PC-9 (cell line): ENCODE results near the gene CCDC15. TPM values are rescaled to one million over a fixed set of nuclear protein-coding genes. Genes with fewer than 3 reads are reported as not detected.

Experiments
- BruUV-seq: library from RNA; stranded (reverse); fragments of 400-500 nt; replicated peaks from 2 replicates; lab custom pipeline; 2021; lab: Mats Ljungman, UMichigan
- CTCF ChIA-PET: fragments of 300-600 bp; sonication (Branson Sonifier 250); formaldehyde crosslinking; loops from one replicate; lab custom pipeline; 2022; ENCODE audit warnings: antibody characterized with exemption; lab: Charles Lee
- POLR2A ChIA-PET: fragments of 300-600 bp; sonication (Branson Sonifier 250); formaldehyde crosslinking; loops from one replicate; lab custom pipeline; 2022; ENCODE audit warnings: antibody characterized with exemption; ENCODE audit not compliant: unreplicated experiment; lab: Charles Lee
- DNase-seq, 2 experiments: peaks; one replicate each; pipeline versions ENCODE4 v3.0.0 to v3.0.0-alpha.2; 2015 to 2022; ENCODE audit warnings: mixed read lengths in 1 of 2
- H2AFZ ChIP-seq: fragments of 200-600 bp; sonication (generic); 2 replicates; pipeline ENCODE4 v1.8.1; 2017; ENCODE audit warnings: antibody characterized with exemption
- H3F3A ChIP-seq: fragments of 200-600 bp; sonication (generic); 2 replicates; pipeline ENCODE4 v1.8.1; 2017; ENCODE audit warnings: antibody characterized with exemption, mild to moderate bottlenecking, low read depth; ENCODE audit not compliant: insufficient read depth
- H3K27ac ChIP-seq: fragments of 200-600 bp; sonication (generic); 2 replicates; pipeline ENCODE4 v1.6.1; 2016; ENCODE audit warnings: mixed run types
- H3K27me3 ChIP-seq: fragments of 200-600 bp; sonication (generic); 2 replicates; pipeline ENCODE4 v1.6.1; 2016; ENCODE audit warnings: low read depth, mixed run types; ENCODE audit not compliant: insufficient read depth
- H3K36me3 ChIP-seq: fragments of 200-600 bp; sonication (generic); 2 replicates; pipeline ENCODE4 v1.6.1; 2016; ENCODE audit warnings: low read depth, mixed run types
- H3K4me1 ChIP-seq: fragments of 200-600 bp; sonication (generic); replicated peaks from 2 replicates; pipeline ENCODE4 v1.6.1; 2016; ENCODE audit warnings: mixed run types; ENCODE audit not compliant: insufficient read depth
- H3K4me2 ChIP-seq: fragments of 200-600 bp; sonication (generic); 2 replicates; pipeline ENCODE4 v1.6.1; 2017; ENCODE audit warnings: mixed run types
- H3K4me3 ChIP-seq: fragments of 200-600 bp; sonication (generic); 2 replicates; pipeline ENCODE4 v1.6.1; 2016; ENCODE audit warnings: mixed run types
- H3K79me2 ChIP-seq: fragments of 200-600 bp; sonication (generic); 2 replicates; pipeline ENCODE4 v1.6.1; 2017; ENCODE audit warnings: low read depth, mixed run types
- H3K9me2 ChIP-seq: fragments of 200-600 bp; sonication (generic); 2 replicates; pipeline ENCODE4 v1.8.1; 2017; ENCODE audit warnings: mild to moderate bottlenecking; ENCODE audit not compliant: insufficient read depth
- H3K9me3 ChIP-seq: fragments of 200-600 bp; sonication (generic); 2 replicates; pipeline ENCODE4 v1.8.1; 2016; ENCODE audit warnings: low read depth; ENCODE audit not compliant: insufficient read depth
- H4K20me1 ChIP-seq: fragments of 200-600 bp; sonication (generic); 2 replicates; pipeline ENCODE4 v1.8.1; 2017; ENCODE audit not compliant: insufficient read depth
- EZH2 ChIP-seq: fragments of 200-600 bp; sonication (generic); IDR thresholded peaks from 2 replicates; pipeline ENCODE4 v1.8.0; 2017; ENCODE audit warnings: antibody characterized with exemption, low read depth
- intact Hi-C: fragments of 100-400 bp; cut with micrococcal nuclease; formaldehyde crosslinking; loops from one replicate; pipeline ENCODE4 v1.10.0; 2022; ENCODE audit not compliant: unreplicated experiment
- total RNA-seq: library from RNA; stranded (reverse); gene quantifications from 2 replicates; pipeline ENCODE4 v1.2.3, GENCODE V29; 2021
- TF ChIP-seq, protein P1 (sequence below): fragments of 200-600 bp; sonication (generic); conservative IDR thresholded peaks from 2 replicates; pipeline ENCODE4 v1.6.1; 2017; ENCODE audit warnings: mixed run types, antibody characterized with exemption, mild to moderate bottlenecking, moderate library complexity

The CCDC15 gene
- total RNA-seq, 1 experiment from 2014 or later: 2.7 TPM

DNA sequence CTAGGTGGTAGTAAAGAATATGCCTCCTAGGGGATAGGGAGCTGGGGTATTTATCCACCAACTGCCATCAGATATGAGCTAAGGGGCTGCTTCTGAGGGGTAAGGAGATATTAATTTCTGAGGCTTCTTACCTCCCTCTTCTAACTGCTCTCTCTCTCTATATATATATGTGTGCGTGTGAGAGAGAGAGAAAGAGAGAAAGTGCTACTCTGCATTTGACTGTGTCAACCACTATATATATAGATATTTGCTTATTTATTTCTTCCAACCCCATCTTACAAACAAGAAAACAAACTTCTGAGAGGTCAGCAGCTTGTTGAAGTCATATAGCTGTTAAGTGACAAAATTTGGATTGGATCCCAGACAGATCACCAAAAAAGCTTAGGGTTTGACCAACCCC, 12.3 kb upstream of the CCDC15 start:
- no peaks in the 10 kb centered on the region for H4K20me1 ChIP-seq
- no peak overlapping the region for H3K27ac ChIP-seq
- H3K4me3 ChIP-seq: no peak overlapping the region
- H3F3A ChIP-seq: no peaks in the 10 kb centered on the region
- no TSS peak for BruUV-seq
- TF ChIP-seq EZH2: no peak
- TF ChIP-seq, protein P1, sequence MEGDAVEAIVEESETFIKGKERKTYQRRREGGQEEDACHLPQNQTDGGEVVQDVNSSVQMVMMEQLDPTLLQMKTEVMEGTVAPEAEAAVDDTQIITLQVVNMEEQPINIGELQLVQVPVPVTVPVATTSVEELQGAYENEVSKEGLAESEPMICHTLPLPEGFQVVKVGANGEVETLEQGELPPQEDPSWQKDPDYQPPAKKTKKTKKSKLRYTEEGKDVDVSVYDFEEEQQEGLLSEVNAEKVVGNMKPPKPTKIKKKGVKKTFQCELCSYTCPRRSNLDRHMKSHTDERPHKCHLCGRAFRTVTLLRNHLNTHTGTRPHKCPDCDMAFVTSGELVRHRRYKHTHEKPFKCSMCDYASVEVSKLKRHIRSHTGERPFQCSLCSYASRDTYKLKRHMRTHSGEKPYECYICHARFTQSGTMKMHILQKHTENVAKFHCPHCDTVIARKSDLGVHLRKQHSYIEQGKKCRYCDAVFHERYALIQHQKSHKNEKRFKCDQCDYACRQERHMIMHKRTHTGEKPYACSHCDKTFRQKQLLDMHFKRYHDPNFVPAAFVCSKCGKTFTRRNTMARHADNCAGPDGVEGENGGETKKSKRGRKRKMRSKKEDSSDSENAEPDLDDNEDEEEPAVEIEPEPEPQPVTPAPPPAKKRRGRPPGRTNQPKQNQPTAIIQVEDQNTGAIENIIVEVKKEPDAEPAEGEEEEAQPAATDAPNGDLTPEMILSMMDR: no peak
- POLR2A ChIA-PET: interaction anchor here (0.7 kb wide), 1 partner anchor 12 kb away, joined by 3 read pairs; no protein-coding TSS in a partner anchor
- no peaks in the 10 kb centered on the region for H3K79me2 ChIP-seq
- H3K4me1 ChIP-seq: 0 out of 2 replicates have a peak, but pooled peaks cover under 1% of the 10 kb centered on the region
- no peaks in the 10 kb centered on the region for H3K9me2 ChIP-seq
- H3K27me3 ChIP-seq: peaks cover 17% of the 10 kb centered on the region; the same call in 1 of the 2 replicates
- H3K9me3 ChIP-seq: no peaks in the 10 kb centered on the region
- H3K4me2 ChIP-seq: no peak overlapping the region
- H2AFZ ChIP-seq: no peak overlapping the region
- intact Hi-C loops: no loop called here
- no peak for DNase-seq
- no peaks in the 10 kb centered on the region for H3K36me3 ChIP-seq
- CTCF ChIA-PET: no interaction called here

DNA sequence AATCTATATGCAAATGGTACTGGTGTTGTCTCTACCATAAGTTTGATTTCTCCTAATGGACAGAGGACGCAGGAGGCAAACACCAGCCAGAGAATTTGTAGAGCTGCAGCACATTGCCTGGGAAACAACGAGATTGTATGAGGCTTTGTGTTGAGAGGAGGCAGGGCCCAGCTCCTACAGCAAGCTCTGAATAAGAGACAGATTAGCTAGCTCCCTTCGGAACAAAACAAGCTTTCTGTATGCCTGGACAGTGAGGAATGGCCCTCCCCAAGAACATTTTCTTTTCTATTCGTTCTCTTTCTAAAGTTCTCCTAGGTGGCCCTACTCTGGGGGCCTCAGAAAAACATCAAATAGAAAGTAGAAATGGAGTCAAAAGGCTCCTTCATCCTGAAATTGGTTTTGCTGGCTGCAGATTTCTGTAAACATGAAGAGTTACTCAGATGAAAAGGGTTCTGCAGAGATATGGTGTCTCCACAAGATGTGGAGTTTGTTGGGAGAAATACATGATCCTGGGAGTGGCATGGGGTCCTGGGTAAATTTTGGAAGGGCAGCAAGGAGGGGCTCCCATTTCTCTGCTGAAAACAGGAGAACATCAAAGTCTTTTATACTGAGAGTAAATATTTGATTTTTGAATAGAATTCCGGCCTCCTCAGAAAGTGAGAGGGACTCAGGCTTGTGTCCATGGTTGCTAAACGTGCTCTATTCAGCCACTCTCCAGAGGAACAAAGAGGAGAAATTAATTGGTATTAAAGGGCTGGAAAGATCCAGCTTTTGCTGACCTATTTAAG, 11.3 kb upstream of the CCDC15 start:
- Histone ChIP-seq H3F3A (no peaks in the 10 kb centered on the region), H4K20me1 (no peaks in the 10 kb centered on the region), H3K9me3 (no peaks in the 10 kb centered on the region), H3K9me2 (no peaks in the 10 kb centered on the region), H3K4me2 (no peak overlapping the region), H3K4me1 (0 out of 2 replicates have a peak, but pooled peaks cover 4% of the 10 kb centered on the region), H3K36me3 (no peaks in the 10 kb centered on the region), H3K4me3 (no peak overlapping the region), H3K79me2 (no peaks in the 10 kb centered on the region), H3K27me3 (peaks cover 8% of the 10 kb centered on the region; the same call in 1 of the 2 replicates), H2AFZ (no peak overlapping the region), H3K27ac (no peak overlapping the region)
- no peak for DNase-seq
- BruUV-seq: no TSS peak
- TF ChIP-seq EZH2: no peak
- TF ChIP-seq, protein P1: no peak
- CTCF ChIA-PET: no interaction called here
- intact Hi-C loops: no loop called here
- POLR2A ChIA-PET: no interaction called here

DNA sequence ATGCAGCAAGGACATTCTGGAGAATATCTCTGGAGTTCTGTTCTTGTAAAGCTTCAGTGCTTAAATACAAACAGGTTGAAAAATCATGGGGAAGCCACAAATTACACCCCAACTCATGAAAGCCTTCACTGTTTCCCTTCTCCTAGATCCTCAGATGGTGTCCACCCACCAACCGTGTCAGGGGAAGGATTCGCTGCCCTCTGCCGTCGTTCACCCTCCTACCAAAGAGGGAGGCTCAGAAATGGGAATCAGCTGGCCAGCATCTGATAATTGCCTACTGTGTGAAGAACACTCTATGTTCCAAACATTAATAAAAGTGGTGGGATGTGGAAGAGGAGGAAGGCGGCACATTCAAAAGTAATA, 10.8 kb upstream of the CCDC15 start:
- Histone ChIP-seq H2AFZ (no peak overlapping the region), H3K36me3 (no peaks in the 10 kb centered on the region), H3K79me2 (no peaks in the 10 kb centered on the region), H3K9me3 (no peaks in the 10 kb centered on the region), H3K4me1 (0 out of 2 replicates have a peak, but pooled peaks cover 4% of the 10 kb centered on the region), H3K9me2 (no peaks in the 10 kb centered on the region), H3K27ac (no peak overlapping the region), H3F3A (no peaks in the 10 kb centered on the region), H3K4me2 (no peak overlapping the region), H3K4me3 (no peak overlapping the region), H4K20me1 (no peaks in the 10 kb centered on the region), H3K27me3 (peaks cover 6% of the 10 kb centered on the region; the same call in 1 of the 2 replicates)
- BruUV-seq: no TSS peak
- TF ChIP-seq, protein P1: no peak
- no peak for TF ChIP-seq EZH2
- DNase-seq: no peak
- intact Hi-C loops: no loop called here
- POLR2A ChIA-PET: no interaction called here
- CTCF ChIA-PET: no interaction called here
